LHCN-M2 (cell line): ENCODE data around the gene LRMDA. TPM values are rescaled to one million over a fixed set of nuclear protein-coding genes. Genes with fewer than 3 reads are reported as not detected.

Experiments used
- DNase-seq: peaks from one replicate; pipeline ENCODE4 v3.0.0-alpha.2; 2012; ENCODE audit warnings: low read depth
- total RNA-seq: library from RNA; depleted of rRNA; stranded (reverse); fragments of >200 nt; gene quantifications from 2 replicates; pipeline ENCODE4 v1.2.3, GENCODE V29; 2014

The LRMDA gene
- total RNA-seq, 1 experiment from 2014 or later: not detected

DNA sequence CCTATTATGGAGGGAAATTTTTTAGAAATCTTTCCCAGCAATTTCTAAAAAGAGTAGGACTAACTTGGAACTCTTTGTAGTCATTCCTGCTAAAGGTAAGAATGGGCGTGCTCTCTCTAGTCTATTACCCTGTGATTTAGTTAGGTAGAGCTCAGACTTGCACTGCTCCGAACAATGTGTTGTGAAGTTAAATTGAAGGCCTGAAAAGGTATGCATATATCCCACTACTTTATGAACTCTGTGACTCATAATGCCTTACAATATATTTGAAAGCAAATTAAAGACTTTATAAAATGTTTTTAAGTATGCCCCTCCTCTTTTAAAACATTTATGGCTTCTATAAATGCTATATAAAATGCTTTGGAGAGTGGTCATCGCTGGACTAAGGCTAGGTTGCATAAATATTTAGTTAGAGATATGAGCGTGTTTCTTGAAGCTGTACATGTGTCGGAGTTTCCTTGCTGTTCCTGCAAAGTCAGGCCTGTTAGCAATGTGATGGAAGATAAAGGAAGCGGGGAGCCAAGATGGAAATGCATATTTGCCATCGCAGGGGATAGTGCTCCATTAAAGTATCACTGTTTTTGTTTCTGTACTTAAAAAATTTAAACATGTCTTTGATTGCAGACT lies 761.4 kb downstream of the LRMDA start:
- no peak for DNase-seq

DNA sequence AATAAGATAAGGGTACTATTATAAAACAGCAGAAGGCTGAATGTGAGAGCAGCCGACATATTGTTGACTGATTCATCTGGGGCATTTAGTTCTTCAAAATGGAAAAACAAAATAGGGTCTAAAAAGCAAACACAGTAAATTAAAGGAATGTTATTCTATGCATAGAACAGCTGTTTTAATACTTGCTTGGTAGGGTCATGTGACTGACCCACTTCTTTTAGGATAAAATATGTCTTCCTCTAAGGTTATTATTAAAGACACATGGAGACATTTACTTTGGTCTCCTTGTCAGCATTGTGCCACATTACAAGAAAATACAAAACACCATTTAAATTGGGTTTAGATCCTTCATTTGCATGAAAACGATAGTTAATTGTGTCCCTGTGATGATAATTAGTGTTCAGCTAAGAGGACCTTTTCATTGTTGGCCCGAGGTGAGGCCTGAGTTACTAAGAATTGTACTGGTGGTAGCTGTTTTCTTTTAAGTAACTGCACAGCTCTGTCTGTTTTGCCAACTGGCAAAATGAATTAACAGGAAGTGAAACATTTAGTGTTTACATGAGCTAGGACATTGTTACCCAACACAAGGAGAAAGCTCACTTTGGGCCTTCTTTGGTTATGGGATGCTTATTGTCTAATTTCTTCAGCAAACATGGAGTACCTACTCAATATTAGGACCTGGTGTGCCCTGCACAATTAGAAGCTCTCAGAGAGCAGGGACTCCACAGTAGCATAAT lies 764.4 kb downstream of the LRMDA start:
- peak; percentile 8 for DNase-seq

DNA sequence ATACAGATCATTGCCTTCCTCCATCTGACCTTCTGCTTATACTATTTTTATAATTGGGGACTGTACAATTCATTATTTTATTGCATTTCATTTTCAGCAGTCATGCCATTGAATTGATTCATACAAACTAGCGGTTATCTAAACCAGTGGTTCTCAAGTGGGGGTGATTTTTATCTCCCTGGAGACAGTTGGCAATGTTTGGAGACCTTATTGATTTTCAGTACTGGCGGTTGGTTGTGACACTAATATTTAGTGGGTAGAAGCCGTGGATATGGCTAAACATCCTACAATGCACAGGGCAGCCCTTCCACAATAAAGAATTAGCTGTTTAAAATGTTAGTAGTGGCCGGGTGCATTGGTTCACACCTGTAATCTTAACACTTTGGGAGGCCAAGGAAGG lies 765.9 kb downstream of the LRMDA start:
- DNase-seq: no peak

DNA sequence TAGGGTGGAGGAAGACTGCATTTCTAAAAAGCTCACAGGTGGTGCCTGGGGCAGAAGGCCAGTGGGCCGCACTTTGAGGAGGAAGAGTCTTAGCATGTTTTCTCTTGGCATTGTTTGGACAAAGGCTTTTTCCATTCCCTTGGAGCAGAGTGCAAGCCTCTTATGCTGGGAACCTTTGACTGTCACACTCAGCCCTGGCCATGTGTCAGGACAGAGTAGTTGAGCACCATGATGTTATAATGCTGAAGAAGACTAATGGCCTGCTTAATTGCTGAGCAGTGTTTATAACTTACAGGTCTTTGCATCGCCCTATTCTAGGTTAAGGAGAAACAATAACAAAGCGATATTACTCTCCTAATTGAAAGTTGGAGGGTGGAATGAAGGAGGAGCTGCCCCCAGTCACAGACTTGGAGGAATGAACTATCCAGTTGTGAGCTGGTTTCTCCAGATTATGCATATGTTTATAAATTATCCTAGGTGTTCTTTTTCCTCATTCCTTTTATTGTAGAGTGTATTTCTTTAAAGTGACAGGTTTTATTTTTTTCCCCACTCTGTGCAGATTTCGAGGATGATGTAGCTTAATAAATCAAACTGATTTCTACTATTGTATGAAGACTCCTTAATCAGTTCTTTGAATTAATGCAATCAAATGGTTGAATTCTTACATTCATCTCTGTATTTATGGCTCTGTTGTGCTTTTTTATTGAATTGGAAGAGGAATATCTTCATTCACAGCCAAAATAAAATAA lies 767.0 kb downstream of the LRMDA start:
- no peak for DNase-seq

DNA sequence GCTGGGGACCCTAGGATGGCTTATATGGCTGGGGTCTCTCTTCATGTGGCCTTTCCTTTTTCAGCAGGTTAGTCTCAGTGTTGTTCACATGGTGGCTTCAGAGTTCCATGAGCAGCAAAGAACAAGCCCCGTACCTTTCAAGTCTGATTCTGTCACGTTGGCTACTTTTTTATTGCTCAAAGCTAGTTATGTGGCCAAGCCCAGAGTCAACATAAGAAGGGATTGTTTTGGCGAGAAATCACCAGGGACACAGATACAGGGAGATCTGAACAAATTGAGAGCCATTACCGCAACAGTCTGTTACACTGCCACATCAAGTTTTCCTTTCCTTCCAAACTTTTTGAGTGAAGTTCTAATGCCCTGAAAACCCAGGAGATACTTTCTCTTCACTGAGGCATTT lies 770.5 kb downstream of the LRMDA start:
- no peak for DNase-seq

DNA sequence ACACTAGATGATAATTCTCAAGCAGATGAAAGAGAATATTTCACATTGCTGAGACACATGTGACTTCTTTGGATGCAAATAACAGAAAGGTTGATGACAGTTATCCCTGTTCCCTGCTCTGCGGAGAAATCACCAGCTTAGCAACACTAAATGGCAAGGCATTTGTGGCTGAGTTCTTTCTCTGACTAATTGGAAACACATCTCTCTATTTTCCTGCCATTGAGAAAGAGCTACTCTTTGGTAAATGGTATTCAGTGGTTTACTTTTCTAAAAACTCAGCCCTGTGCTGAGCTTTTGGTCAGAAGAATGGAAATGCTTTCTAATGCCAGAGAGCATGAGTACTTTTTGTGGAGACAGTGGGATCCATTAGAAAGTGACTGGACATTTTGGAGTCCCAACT lies 771.4 kb downstream of the LRMDA start:
- DNase-seq: peak; percentile 38

DNA sequence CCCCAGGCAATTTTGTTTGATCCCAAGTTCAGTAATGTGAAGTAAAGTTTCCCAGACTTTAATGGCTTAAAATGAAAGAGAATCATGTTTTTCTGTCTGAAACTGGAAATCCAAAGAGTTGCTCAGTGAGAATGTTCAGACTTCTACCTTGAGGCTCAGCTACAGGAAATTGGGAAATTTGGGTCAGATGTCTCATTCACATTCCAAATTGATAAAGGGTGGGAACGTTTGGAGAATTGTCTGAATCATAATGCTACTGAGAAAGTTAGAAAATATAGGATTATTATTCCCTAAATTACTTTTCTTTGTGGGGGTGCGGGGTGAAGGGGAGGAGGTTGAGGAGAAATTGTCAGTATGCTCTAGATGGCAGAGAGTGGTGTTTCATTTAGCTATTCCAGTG lies 773.9 kb downstream of the LRMDA start:
- no peak for DNase-seq

DNA sequence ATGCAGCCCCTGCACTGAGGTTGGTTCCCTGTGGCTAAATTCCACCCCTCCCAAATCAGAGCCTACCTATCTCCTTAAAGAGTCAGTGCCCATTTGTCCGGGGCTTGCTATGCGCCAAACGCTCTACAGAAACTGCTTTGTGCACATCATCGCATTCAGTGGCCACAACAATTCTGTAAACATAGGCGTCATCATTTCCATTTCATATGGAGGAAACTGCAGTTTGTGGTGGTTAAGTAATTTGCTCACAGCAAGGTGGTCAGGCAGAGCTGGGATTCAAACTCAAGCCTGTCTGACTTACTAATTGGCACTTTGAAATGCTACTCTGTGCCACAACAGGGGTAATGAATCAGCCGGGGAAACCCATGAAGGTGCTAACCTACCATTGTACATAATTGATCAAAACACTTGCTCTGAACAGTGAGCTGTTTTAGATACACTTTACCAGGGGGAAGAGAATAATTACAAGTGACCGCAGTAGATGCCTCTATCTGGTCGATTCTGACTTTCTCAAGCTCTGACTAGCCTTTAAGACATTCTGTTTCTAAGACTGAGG lies 775.5 kb downstream of the LRMDA start:
- DNase-seq: no peak

DNA sequence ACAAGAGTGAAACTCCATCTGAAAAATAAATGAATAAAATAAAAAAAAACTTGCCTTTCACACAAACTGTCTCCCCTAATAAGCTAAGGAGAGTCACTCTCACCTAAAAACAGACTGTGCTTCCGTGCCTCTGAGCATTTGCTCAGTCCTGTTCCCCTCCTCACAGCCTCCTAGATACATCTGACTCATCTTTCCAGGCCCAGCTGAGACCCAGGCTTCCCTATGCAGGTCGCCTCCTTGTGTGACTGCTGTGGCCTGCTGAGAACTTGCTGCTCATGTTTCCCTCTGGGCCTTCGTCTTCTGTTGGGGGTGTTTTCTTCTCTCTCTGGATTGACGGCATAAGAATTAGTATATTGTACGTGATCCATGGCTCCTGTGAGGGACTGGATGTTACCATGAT lies 777.7 kb downstream of the LRMDA start:
- no peak for DNase-seq

DNA sequence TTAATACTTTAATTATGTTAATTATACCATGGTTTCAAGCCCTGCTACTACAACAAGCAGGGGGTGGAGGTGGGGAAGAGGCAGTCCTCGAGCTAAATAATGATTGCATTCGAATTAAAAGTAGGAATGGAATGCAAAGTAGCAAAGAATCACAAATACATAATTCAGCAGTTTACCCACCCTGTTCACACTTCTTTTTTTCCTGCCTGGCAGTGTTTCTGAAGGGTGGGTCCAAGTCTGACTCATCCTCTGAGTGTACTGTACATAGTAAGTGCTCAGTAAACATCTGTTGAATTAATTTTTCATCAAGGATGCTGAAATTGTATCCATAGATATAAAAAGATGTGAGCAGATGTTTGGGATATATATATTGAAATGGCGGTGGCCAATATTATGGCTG lies 778.8 kb downstream of the LRMDA start:
- DNase-seq: no peak

DNA sequence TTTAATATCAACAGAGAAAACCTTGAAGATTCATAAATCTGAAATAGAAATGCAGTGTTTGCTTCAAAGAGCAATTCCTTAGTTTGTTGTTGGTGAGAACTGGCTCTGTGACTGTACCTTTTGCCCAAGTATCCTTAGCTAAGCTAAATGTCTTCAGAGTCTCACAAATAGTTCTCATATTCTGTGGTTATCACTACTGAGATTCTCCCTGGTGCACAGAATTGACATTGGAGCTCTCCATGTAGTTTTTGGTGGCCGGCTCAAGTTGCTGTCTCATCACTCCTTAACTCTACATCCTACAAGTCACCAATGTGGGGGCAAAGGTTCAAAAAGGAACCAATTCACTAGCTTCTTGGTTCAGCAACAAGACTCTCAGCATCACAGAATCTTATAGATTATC lies 780.3 kb downstream of the LRMDA start:
- DNase-seq: no peak

DNA sequence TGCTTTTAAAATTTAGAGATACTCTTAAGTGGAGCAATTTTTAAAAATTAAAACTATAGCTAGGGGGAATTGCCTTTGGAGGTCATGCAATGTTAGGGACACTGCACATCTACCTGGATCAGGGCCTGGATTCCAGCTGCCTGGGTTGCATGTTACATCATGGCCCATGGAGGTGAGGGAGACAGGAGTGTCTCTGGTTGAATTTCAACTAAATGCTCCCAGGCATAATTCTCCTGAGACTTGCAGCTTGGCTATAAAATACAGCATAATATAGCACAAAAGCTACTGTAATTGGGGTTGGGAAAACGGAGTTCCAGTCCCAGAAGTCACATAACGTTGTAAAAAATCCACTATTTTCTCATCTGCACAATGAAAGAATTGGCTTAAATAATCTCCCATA lies 782.5 kb downstream of the LRMDA start:
- DNase-seq: no peak

DNA sequence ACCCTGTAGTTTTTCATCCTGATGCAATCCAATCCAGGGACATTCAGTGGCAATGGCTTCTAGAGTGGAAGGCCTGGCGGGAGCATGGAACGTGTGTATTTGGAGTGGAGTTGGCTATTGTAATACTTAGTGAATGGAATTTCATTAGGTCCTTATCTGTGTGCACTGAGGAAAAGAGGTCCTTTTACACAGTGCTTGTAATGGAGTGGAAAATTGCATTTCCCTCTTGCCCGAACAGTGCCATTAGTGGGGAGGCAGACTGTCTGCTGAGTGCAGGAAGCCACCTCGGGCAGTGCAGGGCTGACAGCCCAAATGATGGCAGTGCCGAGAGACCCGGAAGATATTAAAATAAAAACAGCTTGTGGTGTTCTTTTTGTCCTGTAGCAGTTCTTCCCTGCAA lies 786.6 kb downstream of the LRMDA start:
- no peak for DNase-seq

DNA sequence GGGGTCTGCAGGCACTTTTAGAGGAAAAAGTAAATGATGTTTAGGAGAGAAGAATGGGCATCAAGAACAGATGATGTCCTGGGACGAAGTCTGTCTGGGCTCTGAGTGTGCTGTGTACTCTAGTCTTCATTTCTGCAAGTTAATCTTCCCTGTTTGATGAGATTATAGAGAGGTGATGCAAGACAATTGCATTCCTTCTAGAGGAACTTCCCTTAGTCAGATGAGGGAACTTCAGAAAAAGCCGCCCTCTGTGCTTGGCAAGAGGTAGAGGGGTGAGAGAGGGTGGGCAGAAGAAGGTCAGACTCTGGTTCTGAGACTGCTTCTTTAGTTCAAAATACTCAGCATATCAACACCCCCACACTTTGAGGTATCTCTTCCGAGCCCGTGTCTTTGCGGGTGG lies 797.9 kb downstream of the LRMDA start:
- DNase-seq: no peak

DNA sequence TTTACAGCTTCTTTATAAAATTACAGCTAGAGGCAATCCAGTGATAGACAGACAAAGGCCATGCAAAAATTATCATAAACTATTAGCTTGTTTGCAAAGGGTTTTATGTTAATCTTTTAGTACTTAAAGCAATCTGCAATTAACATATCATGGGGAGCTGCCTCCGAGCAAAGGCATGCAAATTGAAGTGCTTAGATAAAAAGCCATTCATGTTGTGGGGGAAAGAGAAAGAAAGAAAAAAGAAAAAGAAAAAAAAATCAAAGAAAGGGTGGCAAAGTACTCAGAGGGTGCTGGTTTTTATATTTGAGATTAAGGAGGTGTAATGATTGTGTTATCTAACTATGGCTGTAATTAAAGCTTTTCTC lies 799.5 kb downstream of the LRMDA start:
- no peak for DNase-seq

DNA sequence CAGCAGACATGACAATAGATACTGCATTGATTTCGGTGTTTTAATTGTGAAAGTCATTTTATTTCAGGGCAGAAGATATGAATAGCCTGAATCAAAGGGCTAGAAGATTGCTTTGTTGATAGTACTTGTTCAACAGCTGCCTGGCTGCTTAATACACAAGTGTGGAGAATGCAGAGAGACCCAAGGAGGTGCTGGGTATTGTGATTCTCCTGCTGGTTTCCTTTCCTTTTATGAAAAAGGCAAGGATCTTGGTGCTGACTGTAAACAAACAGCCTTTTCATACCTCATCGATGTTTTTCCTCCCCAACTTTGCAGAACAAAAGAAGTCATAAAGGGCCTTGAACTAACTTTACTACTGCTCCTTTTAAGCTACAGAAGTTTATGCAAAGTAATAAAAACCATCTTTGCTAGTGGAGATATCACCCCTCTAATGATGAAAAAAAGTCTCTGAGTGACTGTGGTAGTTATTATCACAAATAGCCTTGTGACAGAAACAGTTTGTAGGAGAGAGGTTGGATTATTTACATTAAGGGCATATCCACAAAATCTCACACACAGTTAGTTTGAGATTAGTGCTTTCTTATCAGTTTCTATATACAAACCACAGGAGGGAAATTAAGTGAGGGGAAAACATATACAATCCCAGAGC lies 800.0 kb downstream of the LRMDA start:
- DNase-seq: no peak

DNA sequence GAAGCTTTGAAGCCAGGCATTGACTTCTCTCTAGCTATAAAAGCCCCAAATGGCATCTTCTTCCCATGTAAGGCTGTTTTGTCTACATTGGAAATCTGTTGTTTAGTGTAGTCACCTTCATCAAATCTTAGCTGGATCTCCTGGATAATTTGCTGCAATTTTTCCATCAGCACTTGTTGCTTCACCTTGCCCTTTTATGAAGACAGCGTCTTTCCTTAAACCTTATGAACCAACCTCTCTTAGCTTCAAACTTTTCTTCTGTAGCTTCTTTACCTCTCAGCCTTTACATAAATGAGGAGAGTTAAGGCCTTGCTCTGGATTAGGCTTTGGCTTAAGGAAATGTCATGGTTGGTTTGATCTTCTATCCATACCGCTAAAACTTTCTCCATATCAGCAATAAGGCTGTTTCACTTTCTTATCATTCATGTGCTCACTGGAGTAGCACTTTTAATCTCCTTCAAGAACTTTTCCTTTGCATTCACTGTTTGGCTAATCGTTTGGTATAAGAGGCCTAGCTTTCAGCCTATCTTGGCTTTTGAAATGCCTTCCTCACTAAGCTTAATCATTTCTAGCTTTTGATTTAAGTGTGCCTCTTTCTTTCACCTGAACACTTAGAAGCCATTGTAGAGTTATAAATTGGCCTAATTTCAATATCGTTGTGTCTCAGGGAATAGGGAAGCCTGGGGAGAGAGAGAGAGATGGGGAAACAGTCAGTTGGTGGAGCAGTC lies 803.2 kb downstream of the LRMDA start:
- no peak for DNase-seq

DNA sequence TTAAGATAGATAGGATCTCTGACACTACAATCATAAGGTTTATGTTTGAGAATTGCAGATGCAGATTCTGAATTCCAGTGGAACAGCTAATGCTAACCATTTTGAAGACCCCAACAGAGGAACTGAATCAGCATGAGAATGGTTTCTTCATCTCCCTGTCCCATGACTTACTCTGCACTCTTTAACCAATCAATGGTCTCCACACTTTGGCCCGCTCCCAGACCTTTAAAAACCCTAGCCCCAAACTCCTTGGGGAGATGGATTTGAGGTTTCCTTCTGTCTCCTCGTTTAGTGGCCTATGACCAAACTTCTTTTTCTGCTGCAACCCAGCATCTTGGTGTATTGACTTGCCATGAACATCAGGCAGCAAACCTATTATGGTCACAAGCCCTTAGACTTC lies 804.9 kb downstream of the LRMDA start:
- DNase-seq: no peak

DNA sequence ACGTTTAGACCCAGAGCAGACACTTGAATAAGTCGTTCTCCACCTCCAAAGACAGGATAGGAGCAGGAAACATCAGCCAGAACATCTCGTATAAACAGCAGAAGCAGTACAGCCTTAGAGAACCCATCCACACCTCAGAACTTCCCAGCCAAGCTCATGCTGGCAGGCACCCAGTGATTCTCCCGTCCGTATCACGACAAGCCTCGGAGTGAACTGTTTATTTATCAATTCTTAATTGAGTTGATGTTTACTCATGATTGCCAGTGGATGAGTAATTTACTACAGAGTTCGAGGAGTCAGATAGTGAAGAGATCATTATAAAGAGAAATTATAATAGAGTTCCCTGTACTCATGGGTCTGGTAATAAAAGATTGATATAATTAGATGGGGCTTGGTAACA lies 811.5 kb downstream of the LRMDA start:
- DNase-seq: no peak

DNA sequence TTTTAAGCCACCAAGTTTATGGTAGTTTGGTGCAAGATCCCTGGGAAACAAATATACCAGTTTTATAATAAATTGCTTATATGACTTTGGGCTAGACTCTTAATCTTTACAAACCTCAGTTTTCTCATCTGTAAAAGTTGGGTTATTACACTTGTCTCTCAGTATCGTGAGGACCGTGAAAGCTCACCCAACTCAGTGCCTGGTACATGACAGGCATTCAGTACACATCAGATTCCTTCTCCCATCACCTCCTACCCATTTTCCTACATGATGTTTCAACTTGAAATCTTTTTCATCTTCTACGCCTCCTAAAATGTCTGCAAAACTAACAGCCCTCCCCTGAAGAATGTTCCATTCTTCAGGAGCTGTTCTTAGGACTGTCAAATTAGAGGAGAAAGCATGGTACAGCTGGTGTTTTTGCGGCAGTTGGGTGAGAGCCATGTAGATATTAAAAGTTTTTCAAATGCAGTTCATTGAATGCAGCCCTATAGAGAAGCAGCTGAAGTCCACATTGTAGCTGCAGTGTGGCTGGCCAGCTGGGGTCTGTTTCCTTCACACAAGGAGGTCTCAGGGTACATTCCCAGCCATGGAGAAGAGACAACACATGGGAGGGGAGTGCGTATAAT lies 812.8 kb downstream of the LRMDA start:
- DNase-seq: no peak

DNA sequence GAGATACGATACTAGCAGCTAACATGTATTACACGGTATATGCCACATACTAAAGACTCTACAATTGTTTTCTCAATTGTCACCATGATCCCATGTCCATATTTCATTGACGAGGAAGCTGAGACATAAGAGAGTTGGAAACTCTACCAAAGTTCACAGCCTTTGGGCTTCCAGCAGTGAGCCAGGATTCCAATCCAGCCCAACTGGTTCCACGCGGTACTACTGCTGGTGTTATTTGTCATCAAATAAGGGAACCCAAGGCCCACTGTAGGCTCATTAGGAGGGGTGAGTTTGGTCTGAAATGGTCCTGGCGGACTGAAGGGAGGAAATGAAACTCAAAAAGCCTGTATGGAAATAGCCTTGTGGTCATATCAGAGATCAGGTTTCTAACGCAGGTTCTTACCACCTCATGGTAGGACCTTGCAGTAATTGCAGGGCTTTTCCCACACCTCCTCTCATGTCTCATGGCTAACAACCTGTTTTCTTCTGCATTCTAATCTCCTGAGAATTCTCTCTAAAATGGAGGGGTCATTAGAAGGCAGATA lies 814.6 kb downstream of the LRMDA start:
- DNase-seq: no peak
